Mononuclear cell (primary cell): ENCODE measurements around the gene NAP1L1. TPM values are rescaled to one million over a fixed set of nuclear protein-coding genes. Genes with fewer than 3 reads are reported as not detected.
A peak's percentile ranks its signal among the peaks of the same experiment; 100 is the strongest.

Experiments used
- H3K27me3 ChIP-seq: 2 replicates; pipeline ENCODE4 v1.6.0; 2011; ENCODE audit warnings: low read length, control low read depth; ENCODE audit not compliant: insufficient read depth
- H3K4me1 ChIP-seq: 2 replicates; pipeline ENCODE4 v1.5.1; 2011; ENCODE audit warnings: mild to moderate bottlenecking, low read length, control low read depth; ENCODE audit not compliant: insufficient read depth
- H3K4me3 ChIP-seq: 2 replicates; pipeline ENCODE4 v1.5.1; 2011; ENCODE audit warnings: mild to moderate bottlenecking, low read length, moderate library complexity
- H3K9me3 ChIP-seq: 2 replicates; pipeline ENCODE4 v1.5.1; 2011; ENCODE audit warnings: low read depth, mild to moderate bottlenecking, control low read depth, low read length
- total RNA-seq: library from RNA; depleted of rRNA; stranded (reverse); fragments of >200 nt; gene quantifications from one replicate; pipeline ENCODE4 v1.2.3, GENCODE V29; 2012

The NAP1L1 gene
- total RNA-seq, 1 donor: 401 TPM

DNA sequence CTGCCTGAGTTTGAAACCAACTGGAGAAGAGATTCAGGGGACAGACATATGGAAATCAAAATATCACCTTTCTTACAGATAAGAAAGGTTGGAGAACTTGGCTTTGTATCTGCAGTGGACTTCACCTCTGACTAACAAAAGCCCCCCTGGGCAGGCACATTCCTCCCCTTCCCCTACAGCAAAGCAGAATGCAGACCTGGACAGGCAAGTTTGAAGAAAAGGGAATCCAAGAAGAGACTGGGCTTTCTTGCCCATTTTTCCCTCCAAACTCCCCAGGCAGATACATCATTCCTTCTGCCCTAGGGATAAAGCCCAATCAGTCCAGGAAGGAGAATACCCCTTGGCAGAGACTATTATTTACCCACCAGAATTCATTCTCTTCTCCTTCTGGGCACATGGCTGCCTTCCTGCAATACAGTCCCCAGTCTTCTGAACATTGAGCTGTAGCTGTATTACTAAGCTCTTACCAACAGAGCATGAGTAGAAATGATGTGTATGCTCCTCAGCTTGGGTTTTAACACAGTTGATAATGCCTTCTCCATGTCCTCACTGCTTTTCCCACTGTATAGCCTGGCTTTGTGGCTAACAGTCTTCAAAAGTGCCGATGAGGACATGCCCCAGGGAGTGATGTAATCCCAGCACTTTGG is 17.4 kb upstream of the NAP1L1 start:
- Histone ChIP-seq H3K4me1 (no peaks in the 10 kb centered on the region), H3K27me3 (peaks cover 2% of the 10 kb centered on the region)

DNA sequence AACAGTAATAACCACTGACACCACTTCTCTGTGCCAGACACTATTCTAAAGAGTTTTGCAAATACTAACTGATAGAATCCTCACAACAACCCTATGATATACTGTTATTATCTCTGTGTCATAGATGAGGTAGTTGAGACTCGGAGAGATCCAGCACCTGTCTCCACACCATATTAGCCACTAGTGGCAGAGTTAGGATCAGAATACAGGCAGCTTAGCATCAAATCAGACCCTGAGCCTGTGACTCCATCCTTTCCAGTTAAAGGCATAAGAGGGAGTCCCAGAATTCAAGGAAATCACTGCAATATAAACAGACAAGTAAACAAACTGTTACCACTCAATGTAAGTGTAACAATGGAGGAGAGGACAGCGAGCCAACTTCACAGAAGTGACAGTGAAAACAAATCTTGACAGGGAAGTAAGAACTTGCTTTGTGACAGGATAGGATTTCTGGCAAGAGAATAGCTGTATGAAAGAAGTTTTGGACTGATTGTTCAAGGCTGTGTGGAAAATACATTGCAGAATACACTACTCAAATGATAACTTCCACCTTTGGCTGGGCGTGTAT is 11.7 kb upstream of the NAP1L1 start:
- Histone ChIP-seq H3K9me3 (no peaks in the 10 kb centered on the region), H3K27me3 (no peaks in the 10 kb centered on the region), H3K4me3 (no peak overlapping the region), H3K4me1 (no peaks in the 10 kb centered on the region)

More for the DNA sequence above, 17.4 kb upstream of the NAP1L1 start:
- H3K9me3 ChIP-seq: no peaks in the 10 kb centered on the region
- H3K4me3 ChIP-seq: no peak overlapping the region

DNA sequence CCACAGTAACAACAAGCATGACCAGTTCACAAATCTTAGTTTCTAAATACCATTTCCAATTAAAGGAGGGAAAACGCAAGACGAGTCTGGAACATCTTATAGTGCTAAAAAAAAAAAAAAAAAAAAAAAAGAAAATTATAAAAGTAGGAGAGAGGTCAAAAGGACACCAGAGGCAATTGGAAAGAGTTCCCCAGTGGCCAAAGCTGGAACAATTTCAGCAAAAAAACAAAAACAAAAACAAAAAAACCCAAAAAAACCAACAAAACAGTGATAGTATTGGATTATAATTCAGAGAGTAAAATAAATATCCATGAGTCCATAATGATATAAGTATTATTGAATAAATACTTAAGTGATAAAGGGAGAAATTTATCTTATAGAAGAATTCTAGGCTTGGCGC is 10.3 kb upstream of the NAP1L1 start:
- H3K27me3 ChIP-seq: no peaks in the 10 kb centered on the region
- no peaks in the 10 kb centered on the region for H3K4me1 ChIP-seq
- H3K4me3 ChIP-seq: no peak overlapping the region
- no peaks in the 10 kb centered on the region for H3K9me3 ChIP-seq

DNA sequence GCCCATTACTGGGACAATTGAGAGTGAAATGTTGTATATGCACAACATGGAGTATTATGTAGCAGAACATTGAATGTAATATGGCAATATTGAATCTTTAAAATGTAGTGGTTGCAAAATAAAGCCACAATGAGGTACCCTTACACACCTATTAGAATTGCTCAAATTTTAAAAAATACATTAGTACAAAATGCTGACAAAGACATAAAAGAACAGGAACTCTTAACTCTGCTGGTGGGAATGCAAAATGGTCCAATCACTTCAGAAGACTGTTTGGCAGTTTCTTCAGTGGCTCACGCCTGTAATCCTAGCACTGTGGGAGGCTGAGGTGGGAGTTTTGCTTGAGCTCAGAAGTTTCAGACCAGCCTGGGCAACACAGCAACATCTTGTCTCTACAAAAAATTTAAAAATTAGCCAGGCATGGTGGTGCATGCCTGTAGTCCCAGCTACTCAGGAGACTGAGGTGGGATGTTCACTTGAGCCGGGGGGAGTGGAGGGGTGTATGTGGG is 6.8 kb upstream of the NAP1L1 start:
- Histone ChIP-seq H3K4me3 (no peak overlapping the region), H3K4me1 (no peaks in the 10 kb centered on the region), H3K27me3 (no peaks in the 10 kb centered on the region), H3K9me3 (no peaks in the 10 kb centered on the region)

DNA sequence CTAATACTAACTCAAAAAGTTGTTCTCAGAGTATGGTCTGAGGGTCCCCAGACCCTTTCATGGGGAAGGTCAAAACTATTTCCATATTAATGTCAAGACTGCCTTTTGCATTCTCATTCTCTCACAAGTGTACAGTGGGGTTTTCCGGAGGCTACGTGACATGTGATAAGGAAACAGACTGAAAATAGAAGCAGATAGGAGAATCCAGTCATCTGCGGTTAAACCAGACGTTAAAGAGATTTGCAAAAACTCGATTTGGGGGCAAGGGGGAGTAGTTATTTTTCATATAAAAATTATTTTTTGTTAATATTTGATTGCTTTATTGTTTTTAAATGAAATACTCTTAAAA is 1.0 kb upstream of the NAP1L1 start:
- H3K4me3 ChIP-seq: peak overlapping the region; percentile 95
- peaks cover 28% of the 10 kb centered on the region for H3K4me1 ChIP-seq
- H3K27me3 ChIP-seq: no peaks in the 10 kb centered on the region
- H3K9me3 ChIP-seq: no peaks in the 10 kb centered on the region

DNA sequence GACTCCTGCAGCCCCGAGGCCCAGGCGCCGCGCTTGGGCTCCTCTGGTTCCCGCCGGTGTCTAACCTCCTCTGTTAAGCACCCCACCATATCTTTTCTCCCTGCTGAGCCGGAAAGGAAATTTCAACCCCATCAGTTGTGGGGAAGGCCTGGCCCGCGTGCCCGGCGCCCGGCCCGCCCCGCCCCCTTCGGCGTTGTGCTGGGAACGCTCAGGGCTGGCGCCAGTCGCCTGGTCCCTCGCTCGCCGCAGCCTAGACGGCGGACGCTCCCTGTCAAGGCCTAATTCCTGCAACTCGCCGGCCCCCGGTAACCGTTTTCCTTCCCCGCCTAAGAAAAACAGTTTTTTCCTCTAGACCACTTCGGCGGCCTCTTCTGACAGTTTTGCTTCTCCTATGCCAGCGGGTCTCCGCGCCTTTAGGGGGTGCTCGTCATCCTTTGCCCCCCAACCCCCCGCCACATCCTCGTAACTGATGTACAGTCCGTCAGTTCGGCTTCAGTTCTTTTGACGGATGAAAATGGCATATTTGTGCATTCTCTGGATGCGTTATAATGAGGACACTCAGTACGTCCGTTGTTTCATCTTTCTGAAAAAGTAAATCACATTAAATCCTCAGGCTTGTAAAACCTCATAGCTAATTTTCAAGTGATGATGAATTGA is 506 bp upstream of the NAP1L1 start:
- peak overlapping the region; percentile 95 for H3K4me3 ChIP-seq
- peaks cover 30% of the 10 kb centered on the region for H3K4me1 ChIP-seq
- H3K9me3 ChIP-seq: no peaks in the 10 kb centered on the region
- H3K27me3 ChIP-seq: no peaks in the 10 kb centered on the region

DNA sequence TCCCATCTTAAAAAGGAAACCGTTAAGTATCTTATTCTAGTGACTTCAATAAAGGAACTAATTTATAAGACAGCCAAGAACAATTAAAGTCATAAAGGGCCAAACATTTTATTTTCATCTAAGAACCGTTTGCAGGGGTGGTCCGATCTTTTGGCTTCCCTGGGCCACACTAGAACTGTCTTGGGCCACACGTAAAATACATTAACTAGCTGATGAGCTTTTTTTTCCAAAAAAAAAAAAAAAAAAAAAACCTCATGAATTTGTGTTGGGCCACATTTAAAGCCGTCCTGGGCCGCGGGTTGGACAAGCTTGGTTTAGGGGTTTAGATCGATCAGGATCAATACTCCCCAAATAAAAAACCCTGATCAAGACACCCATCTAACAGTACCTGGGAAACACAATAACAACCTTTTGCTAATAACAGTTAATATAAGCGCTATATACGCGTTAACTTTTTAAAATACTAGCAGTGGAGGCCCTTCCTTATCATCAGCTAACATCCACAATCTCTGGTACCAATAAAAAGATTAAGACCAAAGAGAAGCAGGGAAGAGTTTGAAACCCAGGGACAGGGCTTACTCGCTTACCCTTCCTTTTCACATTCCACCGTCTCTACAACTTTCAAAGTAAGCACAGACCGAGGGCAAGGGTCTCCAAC is 1.1 kb downstream of the NAP1L1 start:
- no peaks in the 10 kb centered on the region for H3K9me3 ChIP-seq
- peaks cover 33% of the 10 kb centered on the region for H3K4me1 ChIP-seq
- peak overlapping the region; percentile 95 for H3K4me3 ChIP-seq
- H3K27me3 ChIP-seq: no peaks in the 10 kb centered on the region

DNA sequence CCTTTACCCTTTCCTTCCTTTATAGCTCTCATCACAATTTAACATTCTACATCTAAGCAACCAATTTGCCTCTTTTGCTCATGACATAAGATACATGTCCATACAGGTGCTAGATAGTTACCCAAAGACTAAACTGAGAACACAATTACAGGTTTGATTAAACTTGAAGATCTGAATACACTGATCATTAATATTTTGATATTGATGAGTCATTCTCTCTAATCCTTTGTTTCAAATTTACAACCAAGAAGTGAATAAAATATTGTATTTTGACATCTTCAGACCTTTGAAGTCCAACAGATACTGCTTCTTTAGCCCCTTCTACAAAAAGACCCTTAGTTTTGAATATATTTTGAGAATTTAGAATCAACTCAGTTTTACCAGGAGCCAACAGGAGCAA is 2.6 kb downstream of the NAP1L1 start:
- Histone ChIP-seq H3K9me3 (no peaks in the 10 kb centered on the region), H3K4me3 (no peak overlapping the region), H3K27me3 (no peaks in the 10 kb centered on the region), H3K4me1 (peaks cover 33% of the 10 kb centered on the region)

DNA sequence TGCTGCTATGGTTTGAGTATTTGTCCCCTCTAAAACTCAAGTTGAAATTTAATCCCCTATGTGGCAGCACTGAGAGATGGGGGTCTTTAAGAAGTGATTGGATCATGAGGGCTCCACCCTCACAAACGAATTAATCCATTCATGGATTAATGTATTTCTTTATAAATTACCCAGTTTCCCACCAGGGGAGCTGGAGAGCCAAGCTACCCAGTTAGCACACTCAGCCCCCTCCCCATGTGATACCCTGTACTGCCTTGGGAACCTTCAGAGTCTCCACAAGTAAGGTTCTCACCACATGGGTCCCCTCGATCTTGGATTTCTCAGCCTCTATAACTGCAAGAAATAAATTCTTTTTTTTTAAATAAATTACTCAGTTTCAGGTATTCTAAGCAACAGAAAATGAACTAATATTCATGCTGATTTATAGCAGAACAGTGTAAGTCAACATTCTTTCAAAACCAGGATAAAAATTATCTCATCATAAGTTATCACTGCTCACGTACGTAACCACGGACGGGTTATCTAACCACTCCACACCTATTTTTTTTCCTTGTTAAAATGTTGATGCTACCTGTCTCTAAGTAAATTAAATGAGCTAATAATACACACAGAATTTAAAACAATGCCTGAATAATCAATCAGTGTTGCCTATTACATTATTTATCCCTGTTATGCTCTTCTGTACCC is 3.6 kb downstream of the NAP1L1 start:
- peaks cover 34% of the 10 kb centered on the region for H3K4me1 ChIP-seq

DNA sequence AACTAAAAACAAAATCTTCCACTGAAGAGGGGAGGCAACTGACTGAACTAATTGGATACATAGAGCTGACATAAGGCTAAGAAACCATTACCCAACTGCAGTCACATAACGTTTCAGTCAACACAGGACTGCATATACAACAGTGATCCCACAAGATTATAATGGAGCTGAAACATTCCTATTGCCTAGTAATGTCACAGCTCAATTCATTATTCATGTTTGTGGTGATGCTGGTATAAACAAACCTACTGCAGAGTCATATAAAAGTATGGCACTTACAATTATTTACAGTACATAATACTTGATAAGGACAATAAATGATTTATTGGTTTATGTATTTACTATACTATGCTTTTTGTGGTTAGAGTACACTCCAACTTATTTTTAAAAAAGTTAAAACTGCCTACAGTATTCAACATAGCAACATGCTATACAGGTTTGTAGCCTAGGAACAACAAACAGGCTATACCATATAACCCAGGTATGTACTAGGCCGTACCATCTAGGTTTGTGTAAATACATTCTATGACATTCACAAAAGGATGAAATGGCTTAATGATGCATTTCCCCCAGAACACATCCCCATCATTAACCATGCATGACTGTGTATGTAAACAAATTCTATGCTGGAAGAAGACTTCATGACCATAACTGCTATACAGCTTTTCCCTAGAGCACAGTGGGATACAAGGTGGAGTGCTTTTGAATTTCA is 4.3 kb downstream of the NAP1L1 start:
- Histone ChIP-seq H3K9me3 (no peaks in the 10 kb centered on the region), H3K27me3 (no peaks in the 10 kb centered on the region), H3K4me1 (peaks cover 33% of the 10 kb centered on the region), H3K4me3 (no peak overlapping the region)

More for the DNA sequence above, 3.6 kb downstream of the NAP1L1 start:
- Histone ChIP-seq H3K4me3 (no peak overlapping the region), H3K9me3 (no peaks in the 10 kb centered on the region), H3K27me3 (no peaks in the 10 kb centered on the region)

DNA sequence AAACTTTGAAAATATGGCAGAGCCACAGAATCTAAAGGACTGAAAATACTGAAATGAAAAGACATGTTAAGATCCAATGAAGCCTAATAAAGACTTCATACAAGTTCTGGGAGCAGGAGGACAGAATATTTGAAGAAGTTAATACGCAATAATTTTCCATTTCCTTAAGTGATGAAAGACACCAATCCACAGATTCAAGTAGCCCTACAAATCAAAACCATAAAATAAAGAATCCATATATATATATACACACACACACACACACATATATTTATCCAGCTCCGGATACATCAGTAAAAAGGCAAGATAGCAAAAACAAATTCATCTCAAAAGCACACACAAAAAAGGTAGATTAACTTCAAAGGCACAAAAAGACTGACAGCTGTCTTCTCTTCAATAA is 5.7 kb downstream of the NAP1L1 start:
- Histone ChIP-seq H3K4me3 (no peak overlapping the region), H3K9me3 (no peaks in the 10 kb centered on the region), H3K4me1 (peaks cover 35% of the 10 kb centered on the region), H3K27me3 (no peaks in the 10 kb centered on the region)

DNA sequence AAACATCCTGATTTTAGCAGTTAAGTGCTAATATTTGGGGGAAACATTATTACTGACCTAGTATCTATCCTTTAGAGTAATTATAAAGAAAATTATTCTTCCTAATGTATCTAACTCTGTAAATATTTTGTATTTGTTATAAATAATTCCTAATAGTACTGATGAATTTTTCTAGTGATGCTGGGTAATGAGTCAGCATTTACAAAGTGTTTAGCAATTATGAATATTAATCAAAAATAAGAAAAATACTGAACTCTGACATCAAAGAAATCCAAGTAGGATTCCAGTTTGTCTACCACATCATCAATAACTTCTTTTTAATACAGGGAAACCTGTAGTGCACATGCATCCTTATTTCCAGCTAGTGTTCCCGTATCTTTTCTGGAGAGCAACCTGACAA is 9.0 kb downstream of the NAP1L1 start:
- peaks cover 14% of the 10 kb centered on the region for H3K4me1 ChIP-seq

DNA sequence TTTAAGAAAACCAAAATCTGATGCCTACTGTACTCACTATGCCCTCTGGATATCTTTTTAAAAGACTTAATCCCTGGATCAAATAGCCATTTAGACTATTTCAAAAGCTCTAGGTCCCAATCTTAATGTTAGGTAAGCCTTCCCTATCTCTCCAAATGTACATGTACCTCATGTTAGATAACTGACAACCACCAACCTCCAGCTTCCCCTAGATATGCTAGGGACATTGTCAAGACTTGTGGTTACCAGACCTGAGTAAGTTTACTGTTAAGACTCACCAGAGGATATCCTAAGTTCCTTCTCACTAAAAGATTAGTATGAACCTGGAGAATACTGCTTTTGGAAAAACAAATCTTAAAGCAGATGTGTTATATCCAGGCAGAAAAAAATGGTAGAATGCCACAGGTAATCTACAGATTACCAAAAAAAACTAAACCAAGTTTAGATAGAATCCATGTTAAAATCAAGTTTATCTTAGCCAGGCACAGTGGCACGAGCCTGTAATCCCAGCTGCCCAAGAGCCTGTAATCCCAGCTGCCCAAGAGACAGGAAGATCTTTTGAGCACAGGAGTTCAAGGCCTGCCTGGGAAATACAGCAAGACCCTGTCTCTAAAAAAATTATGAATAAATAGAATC is 9.7 kb downstream of the NAP1L1 start:
- no peak overlapping the region for H3K4me3 ChIP-seq
- peaks cover 13% of the 10 kb centered on the region for H3K4me1 ChIP-seq
- H3K27me3 ChIP-seq: no peaks in the 10 kb centered on the region
- no peaks in the 10 kb centered on the region for H3K9me3 ChIP-seq

More for the DNA sequence above, 9.0 kb downstream of the NAP1L1 start:
- no peaks in the 10 kb centered on the region for H3K9me3 ChIP-seq
- no peak overlapping the region for H3K4me3 ChIP-seq
- no peaks in the 10 kb centered on the region for H3K27me3 ChIP-seq

DNA sequence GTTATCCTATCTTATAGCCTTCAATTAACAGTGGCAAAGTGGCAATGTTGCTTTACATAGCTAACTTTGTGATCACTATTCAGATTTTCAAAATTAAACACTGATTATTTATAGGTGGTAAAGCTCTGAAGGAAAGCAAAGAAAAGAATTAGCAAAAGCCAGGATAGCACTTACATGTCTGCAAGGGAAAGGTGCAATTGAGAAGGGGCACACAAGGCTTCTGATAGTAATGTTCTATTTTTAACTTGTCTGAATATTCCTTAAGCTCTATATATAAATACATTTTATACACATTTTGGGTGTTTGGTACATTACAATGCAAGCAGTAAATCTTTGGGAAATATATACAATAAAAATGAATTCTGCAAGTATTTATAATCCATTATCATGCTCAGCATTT is 10.9 kb downstream of the NAP1L1 start:
- Histone ChIP-seq H3K27me3 (no peaks in the 10 kb centered on the region), H3K9me3 (no peaks in the 10 kb centered on the region), H3K4me3 (no peak overlapping the region), H3K4me1 (peaks cover 9% of the 10 kb centered on the region)
